ENCODE data around the gene PREX1.

GRCh38 chr20:48577557-48577956 is 250.2 kb downstream of the PREX1 start:
- TF ChIP-seq CTCF (conservative IDR thresholded peaks at IDR 0.05; ENCODE audit: low read length): no peak
- TF ChIP-seq EZH2phosphoT487 (IDR thresholded peaks at IDR 0.05; ENCODE audit: borderline replicate concordance, low read depth, low read length): no peak

Data from OCI-LY7 (cell line).